SK-N-SH treated with all-trans-retinoic acid at 6 μM for 48 hours (cell line): ENCODE results near the gene ASL.

Experiments used
- ATAC-seq: fragments of 200-7000 bp; cut with Tn5 transposase; 3 replicates; pipeline ENCODE4 v1.9.1; 2020; ENCODE audit warnings: mild to moderate bottlenecking, moderate library complexity
- ARNTL ChIP-seq: fragments of 450-650 bp; formaldehyde crosslinking; IDR thresholded peaks from 2 replicates; pipeline ENCODE4 v1.5.0; 2020; ENCODE audit warnings: low read depth, mild to moderate bottlenecking, moderate library complexity, borderline replicate concordance
- BACH2 ChIP-seq: fragments of 250-450 bp; sonication (Bioruptor Pico); IDR thresholded peaks from 2 replicates; pipeline ENCODE4 v1.9.0; 2021; ENCODE audit warnings: mild to moderate bottlenecking, borderline replicate concordance
- CSDC2 ChIP-seq: fragments of 250-450 bp; sonication (Bioruptor Pico); IDR thresholded peaks from 2 replicates; pipeline ENCODE4 v1.5.0; 2020; ENCODE audit warnings: mild to moderate bottlenecking, moderate library complexity
- ESRRG ChIP-seq: fragments of 250-450 bp; sonication (Bioruptor Pico); IDR thresholded peaks from 2 replicates; pipeline ENCODE4 v1.6.1; 2021; ENCODE audit warnings: mild to moderate bottlenecking
- GLIS3 ChIP-seq: fragments of 250-450 bp; sonication (Bioruptor Pico); IDR thresholded peaks from 2 replicates; pipeline ENCODE4 v1.5.0; 2020; ENCODE audit warnings: mild to moderate bottlenecking, moderate library complexity
- ISL1 ChIP-seq: fragments of 250-450 bp; sonication (Bioruptor Pico); IDR thresholded peaks from 2 replicates; pipeline ENCODE4 v2.1.2; 2022; ENCODE audit warnings: mild to moderate bottlenecking, moderate library complexity
- OSR1 ChIP-seq: fragments of 250-450 bp; sonication (Bioruptor Pico); IDR thresholded peaks from 2 replicates; pipeline ENCODE4 v1.8.0; 2022; ENCODE audit warnings: moderate library complexity, mild to moderate bottlenecking, inconsistent platforms
- PATZ1 ChIP-seq: fragments of 250-450 bp; sonication (Bioruptor Pico); IDR thresholded peaks from 2 replicates; pipeline ENCODE4 v1.8.0; 2020; ENCODE audit warnings: mild to moderate bottlenecking, moderate library complexity, borderline replicate concordance
- PPARA ChIP-seq: fragments of 250-450 bp; sonication (Bioruptor Pico); IDR thresholded peaks from 2 replicates; pipeline ENCODE4 v1.5.0; 2020; ENCODE audit warnings: mild to moderate bottlenecking, borderline replicate concordance
- RARB ChIP-seq: fragments of 250-450 bp; sonication (Bioruptor Pico); IDR thresholded peaks from 2 replicates; pipeline ENCODE4 v1.8.0; 2021; ENCODE audit warnings: mild to moderate bottlenecking, moderate library complexity
- SNAI2 ChIP-seq: fragments of 250-450 bp; sonication (Bioruptor Pico); IDR thresholded peaks from 2 replicates; pipeline ENCODE4 v1.5.0; 2020; ENCODE audit warnings: mild to moderate bottlenecking, moderate library complexity
- TCF4 ChIP-seq: fragments of 250-450 bp; sonication (Bioruptor Pico); IDR thresholded peaks from 2 replicates; pipeline ENCODE4 v1.8.0; 2021; ENCODE audit warnings: mild to moderate bottlenecking, moderate library complexity, borderline replicate concordance
- TOX ChIP-seq: fragments of 250-450 bp; sonication (Bioruptor Pico); IDR thresholded peaks from 2 replicates; pipeline ENCODE4 v1.8.0; 2021; ENCODE audit warnings: mild to moderate bottlenecking, moderate library complexity, borderline replicate concordance
- TSHZ2 ChIP-seq: fragments of 250-450 bp; sonication (Bioruptor Pico); IDR thresholded peaks from 2 replicates; pipeline ENCODE4 v1.5.0; 2020; ENCODE audit warnings: mild to moderate bottlenecking, moderate library complexity
- ZC3H10 ChIP-seq: fragments of 250-450 bp; sonication (Bioruptor Pico); IDR thresholded peaks from 2 replicates; pipeline ENCODE4 v1.5.1; 2021; ENCODE audit warnings: mild to moderate bottlenecking, moderate library complexity
- ZFP30 ChIP-seq: fragments of 450-650 bp; formaldehyde crosslinking; IDR thresholded peaks from 2 replicates; pipeline ENCODE4 v1.5.0; 2022; ENCODE audit warnings: mild to moderate bottlenecking, moderate library complexity
- ZNF565 ChIP-seq: fragments of 450-650 bp; formaldehyde crosslinking; conservative IDR thresholded peaks from 2 replicates; pipeline ENCODE4 v1.5.0; 2020; ENCODE audit warnings: low read depth, mild to moderate bottlenecking, moderate library complexity
- ZNF8 ChIP-seq: fragments of 450-650 bp; formaldehyde crosslinking; IDR thresholded peaks from 2 replicates; pipeline ENCODE4 v1.5.0; 2020; ENCODE audit warnings: mild to moderate bottlenecking, moderate library complexity
- TF ChIP-seq, protein P1 (sequence below): fragments of 250-450 bp; sonication (Bioruptor Pico); IDR thresholded peaks from 2 replicates; pipeline ENCODE4 v1.5.1; 2021; ENCODE audit warnings: mild to moderate bottlenecking, moderate library complexity
- TF ChIP-seq, protein P2 (sequence below): fragments of 250-450 bp; sonication (Bioruptor Pico); IDR thresholded peaks from 2 replicates; pipeline ENCODE4 v1.5.1; 2020; ENCODE audit warnings: low read depth, mild to moderate bottlenecking, moderate library complexity
- TF ChIP-seq, protein P3 (sequence below): fragments of 250-450 bp; sonication (Bioruptor Pico); IDR thresholded peaks from 2 replicates; pipeline ENCODE4 v1.8.0; 2021; ENCODE audit warnings: low read depth, mild to moderate bottlenecking, moderate library complexity, borderline replicate concordance

ASL gene

DNA sequence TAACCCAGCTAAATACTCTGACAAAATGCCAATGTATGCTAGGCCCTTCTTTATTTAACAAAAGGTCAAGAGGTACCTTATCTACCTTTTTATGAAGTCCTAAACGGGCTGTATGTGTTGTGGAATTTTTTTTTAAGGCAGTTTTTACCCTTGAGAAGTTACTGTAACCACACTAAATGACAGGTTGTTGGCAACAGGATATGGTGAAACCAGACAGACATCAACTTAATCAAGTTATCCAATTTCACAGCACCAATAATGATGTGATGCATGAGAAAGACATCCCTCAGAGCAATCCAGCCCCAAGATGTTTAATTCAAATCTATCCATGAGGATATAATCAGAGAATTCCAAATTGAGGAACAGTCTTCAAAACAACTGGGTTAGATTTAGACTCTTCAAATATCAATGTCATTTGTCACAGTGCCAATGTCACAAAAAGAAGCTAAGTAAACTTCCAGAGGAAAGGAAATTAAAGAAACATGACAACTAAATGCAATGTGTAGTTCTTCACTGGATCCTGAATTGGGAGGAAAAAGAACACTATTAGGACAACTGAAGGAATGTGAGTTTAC is 41.1 kb upstream of the ASL start:
- TF ChIP-seq PATZ1 (CRISPR knock-in tag) (peak; percentile 87; the same call in 1 of the 2 replicates), SNAI2 (CRISPR knock-in tag) (peak; percentile 89), ZC3H10 (CRISPR knock-in tag) (peak; percentile 97), CSDC2 (peak; percentile 83; the same call in 1 of the 2 replicates), ISL1 (CRISPR knock-in tag) (peak; percentile 97), ZNF8 (CRISPR knock-in tag) (peak; percentile 26; the same call in 1 of the 2 replicates), TCF4 (CRISPR knock-in tag) (peak; percentile 92), GLIS3 (CRISPR knock-in tag) (peak; percentile 80; the same call in 1 of the 2 replicates)
- TF ChIP-seq, protein P1, sequence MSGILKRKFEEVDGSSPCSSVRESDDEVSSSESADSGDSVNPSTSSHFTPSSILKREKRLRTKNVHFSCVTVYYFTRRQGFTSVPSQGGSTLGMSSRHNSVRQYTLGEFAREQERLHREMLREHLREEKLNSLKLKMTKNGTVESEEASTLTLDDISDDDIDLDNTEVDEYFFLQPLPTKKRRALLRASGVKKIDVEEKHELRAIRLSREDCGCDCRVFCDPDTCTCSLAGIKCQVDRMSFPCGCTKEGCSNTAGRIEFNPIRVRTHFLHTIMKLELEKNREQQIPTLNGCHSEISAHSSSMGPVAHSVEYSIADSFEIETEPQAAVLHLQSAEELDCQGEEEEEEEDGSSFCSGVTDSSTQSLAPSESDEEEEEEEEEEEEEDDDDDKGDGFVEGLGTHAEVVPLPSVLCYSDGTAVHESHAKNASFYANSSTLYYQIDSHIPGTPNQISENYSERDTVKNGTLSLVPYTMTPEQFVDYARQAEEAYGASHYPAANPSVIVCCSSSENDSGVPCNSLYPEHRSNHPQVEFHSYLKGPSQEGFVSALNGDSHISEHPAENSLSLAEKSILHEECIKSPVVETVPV (CRISPR knock-in tag), result peak; percentile 70; the same call in 1 of the 2 replicates
- TF ChIP-seq, protein P2, sequence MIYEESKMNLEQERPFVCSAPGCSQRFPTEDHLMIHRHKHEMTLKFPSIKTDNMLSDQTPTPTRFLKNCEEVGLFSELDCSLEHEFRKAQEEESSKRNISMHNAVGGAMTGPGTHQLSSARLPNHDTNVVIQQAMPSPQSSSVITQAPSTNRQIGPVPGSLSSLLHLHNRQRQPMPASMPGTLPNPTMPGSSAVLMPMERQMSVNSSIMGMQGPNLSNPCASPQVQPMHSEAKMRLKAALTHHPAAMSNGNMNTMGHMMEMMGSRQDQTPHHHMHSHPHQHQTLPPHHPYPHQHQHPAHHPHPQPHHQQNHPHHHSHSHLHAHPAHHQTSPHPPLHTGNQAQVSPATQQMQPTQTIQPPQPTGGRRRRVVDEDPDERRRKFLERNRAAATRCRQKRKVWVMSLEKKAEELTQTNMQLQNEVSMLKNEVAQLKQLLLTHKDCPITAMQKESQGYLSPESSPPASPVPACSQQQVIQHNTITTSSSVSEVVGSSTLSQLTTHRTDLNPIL (CRISPR knock-in tag), result peak; percentile 96
- ATAC-seq, result peak; percentile 75

GRCh38 chr7:66036382-66036781 is 39.2 kb upstream of the ASL start:
- ATAC-seq, result no peak
- TF ChIP-seq SNAI2 (CRISPR knock-in tag), result no peak
- TF ChIP-seq ZFP30 (CRISPR knock-in tag), result no peak
- TF ChIP-seq, protein P2 (CRISPR knock-in tag), result no peak
- TF ChIP-seq ISL1 (CRISPR knock-in tag), result no peak
- no peak for TF ChIP-seq TOX (CRISPR knock-in tag)
- TF ChIP-seq CSDC2, result no peak
- TF ChIP-seq RARB (CRISPR knock-in tag), result no peak
- no peak for TF ChIP-seq ZNF565
- TF ChIP-seq TSHZ2, result no peak
- TF ChIP-seq PATZ1 (CRISPR knock-in tag), result no peak
- no peak for TF ChIP-seq PPARA

DNA sequence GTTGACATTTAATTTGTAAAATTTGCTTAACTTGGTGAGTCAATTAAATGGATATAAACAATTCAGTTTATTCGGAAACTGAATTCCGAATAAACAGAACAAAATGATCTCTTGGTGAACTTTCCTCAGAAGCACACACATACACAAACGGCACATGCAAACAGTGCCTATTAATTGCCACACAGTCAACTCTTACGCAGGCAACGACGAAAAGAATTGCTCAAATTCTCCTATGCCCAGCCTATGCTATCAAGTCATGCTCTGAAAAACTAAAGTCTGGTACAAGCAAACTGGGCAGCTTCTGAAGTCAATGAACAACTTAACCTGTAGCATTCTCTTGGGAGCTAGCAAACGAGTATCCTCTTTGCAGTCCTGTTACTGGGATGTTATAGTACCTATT is 38.8 kb upstream of the ASL start:
- TF ChIP-seq GLIS3 (CRISPR knock-in tag) (no peak), ZNF565 (no peak), ARNTL (no peak), ESRRG (CRISPR knock-in tag) (no peak), TSHZ2 (no peak), ZNF8 (CRISPR knock-in tag) (no peak), TOX (CRISPR knock-in tag) (no peak), OSR1 (no peak), RARB (CRISPR knock-in tag) (no peak), ZFP30 (CRISPR knock-in tag) (no peak), ISL1 (CRISPR knock-in tag) (no peak), BACH2 (CRISPR knock-in tag) (no peak), TCF4 (CRISPR knock-in tag) (no peak)
- TF ChIP-seq, protein P3, sequence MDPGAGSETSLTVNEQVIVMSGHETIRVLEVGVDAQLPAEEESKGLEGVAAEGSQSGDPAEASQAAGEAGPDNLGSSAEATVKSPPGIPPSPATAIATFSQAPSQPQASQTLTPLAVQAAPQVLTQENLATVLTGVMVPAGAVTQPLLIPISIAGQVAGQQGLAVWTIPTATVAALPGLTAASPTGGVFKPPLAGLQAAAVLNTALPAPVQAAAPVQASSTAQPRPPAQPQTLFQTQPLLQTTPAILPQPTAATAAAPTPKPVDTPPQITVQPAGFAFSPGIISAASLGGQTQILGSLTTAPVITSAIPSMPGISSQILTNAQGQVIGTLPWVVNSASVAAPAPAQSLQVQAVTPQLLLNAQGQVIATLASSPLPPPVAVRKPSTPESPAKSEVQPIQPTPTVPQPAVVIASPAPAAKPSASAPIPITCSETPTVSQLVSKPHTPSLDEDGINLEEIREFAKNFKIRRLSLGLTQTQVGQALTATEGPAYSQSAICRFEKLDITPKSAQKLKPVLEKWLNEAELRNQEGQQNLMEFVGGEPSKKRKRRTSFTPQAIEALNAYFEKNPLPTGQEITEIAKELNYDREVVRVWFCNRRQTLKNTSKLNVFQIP, result no peak
- ATAC-seq, result no peak
